Measurements from ENCODE around the gene F12. TPM values are rescaled to one million over a fixed set of nuclear protein-coding genes. Genes with fewer than 3 reads are reported as not detected.

Gene F12
- total RNA-seq, 2 experiments from 2014 or later: 5.1 to 5.9 TPM

DNA sequence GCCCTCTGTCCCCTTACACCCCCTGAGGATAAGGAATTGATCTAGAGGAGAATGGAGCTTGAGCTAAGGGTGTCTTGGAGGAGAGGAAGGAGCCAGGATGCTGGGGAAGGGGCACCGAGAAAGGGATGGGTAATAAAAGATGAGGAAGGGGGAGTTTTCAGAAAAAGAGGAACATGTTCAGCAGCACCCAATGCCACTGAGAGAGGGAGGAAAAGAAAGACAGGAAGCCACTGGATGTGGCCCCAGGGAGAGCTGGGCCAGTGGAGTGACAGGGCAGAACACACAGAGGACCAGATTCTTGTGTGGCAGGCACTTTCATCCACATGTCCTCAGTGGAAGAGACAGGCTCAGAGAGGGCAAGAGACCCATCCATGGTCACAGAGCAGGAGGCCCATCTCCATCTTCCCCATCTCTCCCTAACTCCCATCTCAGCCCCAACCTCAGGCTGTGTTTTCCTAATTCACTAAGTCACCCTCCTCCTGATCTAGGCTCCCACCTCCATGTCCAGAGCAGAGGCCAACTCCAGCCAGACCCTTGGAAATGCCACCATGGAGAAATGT, 16.1 kb downstream of the F12 start:
- H3K4me3 Mint-ChIP-seq: no peak overlapping the region
- no peaks in the 10 kb centered on the region for H3K36me3 Mint-ChIP-seq
- intact Hi-C loops (cut with micrococcal nuclease): loop anchor here (5.0 kb wide), 1 partner anchor 281 kb away; no protein-coding TSS in a partner anchor
- no peak for DNase-seq
- POLR2A ChIA-PET: interaction anchor here (0.9 kb wide), 1 partner anchor 52 kb away, joined by 3 read pairs; no protein-coding TSS in a partner anchor
- H3K4me1 Mint-ChIP-seq (ENCODE audit: low read depth): peaks cover 33% of the 10 kb centered on the region
- H3K27me3 Mint-ChIP-seq: no peaks in the 10 kb centered on the region
- CTCF ChIA-PET: interaction anchor here (1.0 to 8.0 kb wide), 7 partner anchors 9 to 107 kb away, joined by 3 to 223 read pairs (median 5); partner anchors contain the start of genes F12 and PFN3
- H3K9me3 Mint-ChIP-seq: no peaks in the 10 kb centered on the region
- no peak overlapping the region for H3K27ac Mint-ChIP-seq

- H3K27ac Mint-ChIP-seq: no peak overlapping the region
These were observed 16.6 kb downstream of the F12 start for GRCh38 chr5:177392765-177393164.

GRCh38 chr5:177390363-177391300, 18.7 kb downstream of the F12 start:
- no peaks in the 10 kb centered on the region for H3K27me3 Mint-ChIP-seq
- DNase-seq: peak; percentile 94
- peak overlapping the region; percentile 17 for H3K4me3 Mint-ChIP-seq
- H3K4me1 Mint-ChIP-seq (ENCODE audit: low read depth): peaks cover 41% of the 10 kb centered on the region
- POLR2A ChIA-PET: interaction anchor here (0.7 to 2.8 kb wide), 18 partner anchors 12 to 203 kb away, joined by 3 to 25 read pairs (median 4); partner anchors contain the start of genes LMAN2, PDLIM7 and PRR7
- CTCF ChIA-PET: interaction anchor here (0.6 to 8.0 kb wide), 39 partner anchors 9 to 277 kb away, joined by 3 to 223 read pairs (median 13); partner anchors contain the start of genes DDX41, F12, GRK6 and MXD3
- no peaks in the 10 kb centered on the region for H3K36me3 Mint-ChIP-seq
- H3K9me3 Mint-ChIP-seq: no peaks in the 10 kb centered on the region
- intact Hi-C loops (cut with micrococcal nuclease): loop anchor here (1.0 to 5.0 kb wide), 6 partner anchors 13 to 278 kb away; partner anchors contain the start of genes PDLIM7 and PRR7
- peak overlapping the region; percentile 87 for H3K27ac Mint-ChIP-seq

More at GRCh38 chr5:177392765-177393164, 16.6 kb downstream of the F12 start:
- no peaks in the 10 kb centered on the region for H3K36me3 Mint-ChIP-seq
- DNase-seq: no peak
- peaks cover 37% of the 10 kb centered on the region for H3K4me1 Mint-ChIP-seq (ENCODE audit: low read depth)
- H3K27me3 Mint-ChIP-seq: no peaks in the 10 kb centered on the region
- ChIA-PET CTCF (interaction anchor here (0.7 to 8.0 kb wide), 9 partner anchors 10 to 108 kb away, joined by 3 to 223 read pairs (median 4); partner anchors contain the start of genes F12 and PFN3), POLR2A (interaction anchor here (0.9 kb wide), 1 partner anchor 53 kb away, joined by 3 read pairs; no protein-coding TSS in a partner anchor)
- no peaks in the 10 kb centered on the region for H3K9me3 Mint-ChIP-seq
- intact Hi-C loops (cut with micrococcal nuclease): loop anchor here (5.0 kb wide), 1 partner anchor 280 kb away; no protein-coding TSS in a partner anchor
- no peak overlapping the region for H3K4me3 Mint-ChIP-seq

- Mint-ChIP-seq H3K27ac (peak overlapping the region; percentile 87), H3K4me1 (ENCODE audit: low read depth) (peaks cover 45% of the 10 kb centered on the region), H3K9me3 (no peaks in the 10 kb centered on the region), H3K27me3 (no peaks in the 10 kb centered on the region), H3K4me3 (peak overlapping the region; percentile 14), H3K36me3 (no peaks in the 10 kb centered on the region)
- peak; percentile 84 for DNase-seq
- ChIA-PET POLR2A (interaction anchor here (0.7 to 2.8 kb wide), 23 partner anchors 11 to 204 kb away, joined by 3 to 25 read pairs (median 4); partner anchors contain the start of genes LMAN2 and PRR7), CTCF (interaction anchor here (0.5 to 8.0 kb wide), 35 partner anchors 10 to 694 kb away, joined by 3 to 223 read pairs (median 15); partner anchors contain the start of genes DDX41, F12, GRK6 and LMAN2)
- intact Hi-C loops (cut with micrococcal nuclease): loop anchor here (1.0 to 5.0 kb wide), 11 partner anchors 10 to 277 kb away; partner anchors contain the start of genes LMAN2, PDLIM7 and PRR7
These were observed 19.9 kb downstream of the F12 start for GRCh38 chr5:177389241-177390169.

DNA sequence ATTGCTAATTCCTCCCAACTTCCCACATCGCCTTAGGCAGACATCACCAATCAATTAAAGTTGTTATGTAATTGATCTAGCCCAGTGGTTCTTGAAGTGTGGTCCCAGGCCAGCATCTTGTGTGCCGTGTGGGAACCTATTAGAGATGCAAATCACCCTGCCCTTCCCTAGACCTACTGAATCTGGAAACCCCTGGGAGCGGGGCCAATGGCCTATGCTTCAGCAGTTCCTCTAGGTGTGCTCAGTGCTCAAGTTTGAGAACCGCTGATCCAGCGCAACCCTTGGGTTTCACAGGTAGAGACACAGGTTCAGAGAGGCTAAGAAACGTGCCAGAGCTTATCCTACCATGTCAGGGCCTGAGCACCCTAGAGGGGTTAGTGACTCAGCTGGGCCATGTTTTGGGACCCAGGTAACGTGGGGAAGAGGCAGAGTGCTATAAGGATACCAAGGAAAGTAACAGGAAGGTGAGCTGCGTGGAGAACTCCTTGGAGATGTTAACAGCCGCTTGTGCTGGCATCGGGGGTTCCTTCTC, 20.8 kb downstream of the F12 start:
- Mint-ChIP-seq H3K4me1 (ENCODE audit: low read depth) (peaks cover 45% of the 10 kb centered on the region), H3K27ac (peak overlapping the region; percentile 87), H3K4me3 (peak overlapping the region; percentile 14), H3K27me3 (no peaks in the 10 kb centered on the region), H3K9me3 (no peaks in the 10 kb centered on the region), H3K36me3 (no peaks in the 10 kb centered on the region)
- no peak for DNase-seq
- CTCF ChIA-PET: interaction anchor here (1.0 to 8.0 kb wide), 19 partner anchors 9 to 119 kb away, joined by 3 to 223 read pairs (median 37); partner anchors contain the start of genes GRK6, LMAN2, MXD3 and PDLIM7
- POLR2A ChIA-PET: interaction anchor here (0.8 to 2.8 kb wide), 12 partner anchors 10 to 66 kb away, joined by 3 to 25 read pairs (median 9); no protein-coding TSS in a partner anchor
- intact Hi-C loops (cut with micrococcal nuclease): loop anchor here (1.0 to 5.0 kb wide), 5 partner anchors 9 to 41 kb away; partner anchors contain the start of gene LMAN2

DNA sequence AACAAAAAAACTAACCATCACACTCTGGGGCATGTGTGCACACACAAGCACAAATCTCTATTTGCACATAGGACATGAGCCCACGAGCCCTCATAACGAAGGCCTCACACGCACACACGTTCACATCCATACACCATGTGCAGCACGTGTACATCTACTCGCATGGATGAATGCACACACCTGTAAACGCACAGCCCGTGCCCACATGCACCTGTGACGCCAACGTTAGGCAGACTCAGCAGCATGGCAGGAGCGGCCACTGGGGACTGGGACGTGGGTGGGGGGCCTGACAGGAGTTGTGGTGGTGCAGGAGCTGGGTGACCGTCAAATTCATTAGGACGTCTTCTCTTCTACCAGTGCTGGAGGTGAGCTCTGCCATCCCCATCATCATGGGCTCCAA, 22.0 kb downstream of the F12 start:
- no peak overlapping the region for H3K27ac Mint-ChIP-seq
- no peaks in the 10 kb centered on the region for H3K9me3 Mint-ChIP-seq
- ChIA-PET POLR2A (no interaction called here), CTCF (interaction anchor here (0.6 to 5.5 kb wide), 4 partner anchors 17 to 66 kb away, joined by 3 to 178 read pairs (median 46); partner anchors contain the start of genes LMAN2 and PRR7)
- no peak for DNase-seq
- H3K4me1 Mint-ChIP-seq (ENCODE audit: low read depth): peaks cover 45% of the 10 kb centered on the region
- no peak overlapping the region for H3K4me3 Mint-ChIP-seq
- no peaks in the 10 kb centered on the region for H3K36me3 Mint-ChIP-seq
- intact Hi-C loops (cut with micrococcal nuclease): loop anchor here (5.0 kb wide), 1 partner anchor 35 kb away; the partner anchor contains the start of gene LMAN2
- H3K27me3 Mint-ChIP-seq: no peaks in the 10 kb centered on the region

GRCh38 chr5:177386542-177386941, 22.8 kb downstream of the F12 start:
- peaks cover 45% of the 10 kb centered on the region for H3K4me1 Mint-ChIP-seq (ENCODE audit: low read depth)

GRCh38 chr5:177385720-177386119, 23.6 kb downstream of the F12 start:
- Mint-ChIP-seq H3K36me3 (no peaks in the 10 kb centered on the region), H3K9me3 (no peaks in the 10 kb centered on the region), H3K27me3 (no peaks in the 10 kb centered on the region), H3K4me3 (no peak overlapping the region), H3K27ac (no peak overlapping the region), H3K4me1 (ENCODE audit: low read depth) (peaks cover 40% of the 10 kb centered on the region)
- intact Hi-C loops (cut with micrococcal nuclease): loop anchor here (5.0 kb wide), 1 partner anchor 33 kb away; the partner anchor contains the start of gene LMAN2
- ChIA-PET POLR2A (no interaction called here), CTCF (interaction anchor here (0.8 to 4.1 kb wide), 4 partner anchors 15 to 76 kb away, joined by 3 to 19 read pairs (median 4); no protein-coding TSS in a partner anchor)
- no peak for DNase-seq

More at GRCh38 chr5:177386542-177386941, 22.8 kb downstream of the F12 start:
- no peaks in the 10 kb centered on the region for H3K9me3 Mint-ChIP-seq
- POLR2A ChIA-PET: interaction anchor here (0.8 kb wide), 1 partner anchor 69 kb away, joined by 3 read pairs; no protein-coding TSS in a partner anchor
- no peaks in the 10 kb centered on the region for H3K27me3 Mint-ChIP-seq
- DNase-seq: no peak
- H3K36me3 Mint-ChIP-seq: no peaks in the 10 kb centered on the region
- H3K27ac Mint-ChIP-seq: no peak overlapping the region
- CTCF ChIA-PET: interaction anchor here (1.2 to 5.5 kb wide), 4 partner anchors 16 to 77 kb away, joined by 4 to 178 read pairs (median 12); no protein-coding TSS in a partner anchor
- no peak overlapping the region for H3K4me3 Mint-ChIP-seq
- intact Hi-C loops (cut with micrococcal nuclease): loop anchor here (5.0 kb wide), 1 partner anchor 34 kb away; the partner anchor contains the start of gene LMAN2

- H3K27ac Mint-ChIP-seq: no peak within 1 kb of the TSS
- no peak within 1 kb of the TSS for H3K4me3 Mint-ChIP-seq
- DNase-seq: no peak
- POLR2A ChIA-PET: interaction anchor here (0.7 kb wide), 2 partner anchors 15 to 37 kb away, joined by 3 to 4 read pairs; no protein-coding TSS in a partner anchor
- H3K36me3 Mint-ChIP-seq: no peaks in the 10 kb centered on the region
- no peaks in the 10 kb centered on the region for H3K9me3 Mint-ChIP-seq
- no peaks in the 10 kb centered on the region for H3K27me3 Mint-ChIP-seq
- peaks cover 33% of the 10 kb centered on the region for H3K4me1 Mint-ChIP-seq (ENCODE audit: low read depth)
- intact Hi-C loops (cut with micrococcal nuclease): no loop called here
- CTCF ChIA-PET: interaction anchor here (0.7 to 4.1 kb wide), 3 partner anchors 14 to 37 kb away, joined by 4 to 19 read pairs (median 15); no protein-coding TSS in a partner anchor
These were observed 25.2 kb downstream of the F12 start, which contains the start of gene SLC34A1 for GRCh38 chr5:177384134-177384533. Gene SLC34A1 (plus strand): TSS chr5:177384434. CDS start chr5:177385742, 1,308 bp downstream.

DNA sequence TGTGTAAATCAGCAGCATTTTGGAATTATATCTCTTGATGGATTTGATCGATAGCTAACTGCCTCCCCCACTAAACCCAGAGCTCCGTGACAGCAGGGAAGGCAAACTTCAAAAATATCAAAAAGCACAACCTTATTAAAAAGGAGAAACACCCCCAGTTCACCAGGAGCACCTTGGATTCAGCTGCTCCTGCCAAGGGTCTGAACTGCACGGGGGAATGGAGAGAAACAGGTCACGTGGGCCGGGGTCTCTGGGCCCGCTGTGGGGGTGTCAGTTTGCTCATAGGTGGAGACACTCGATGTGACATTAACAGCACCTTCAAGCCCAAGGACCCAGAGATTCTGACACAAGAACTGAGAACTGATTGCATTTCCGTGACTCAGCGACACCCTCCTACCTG, 26.2 kb downstream of the F12 start:
- Mint-ChIP-seq H3K4me1 (ENCODE audit: low read depth) (peaks cover 27% of the 10 kb centered on the region), H3K4me3 (no peak overlapping the region), H3K27me3 (no peaks in the 10 kb centered on the region), H3K27ac (no peak overlapping the region), H3K36me3 (no peaks in the 10 kb centered on the region), H3K9me3 (no peaks in the 10 kb centered on the region)
- ChIA-PET CTCF (interaction anchor here (0.7 to 3.8 kb wide), 7 partner anchors 13 to 71 kb away, joined by 3 to 15 read pairs (median 3); no protein-coding TSS in a partner anchor), POLR2A (no interaction called here)
- intact Hi-C loops (cut with micrococcal nuclease): no loop called here
- DNase-seq: no peak

Measured in activated CD4-positive, alpha-beta memory T cell treated with anti-CD3 and anti-CD28 coated beads for 36 hours (primary cell).